A549 (cell line): ENCODE results near the gene H19.

Source experiments
- BHLHE40 ChIP-seq: IDR thresholded peaks from 2 replicates; pipeline ENCODE4 v1.6.1; 2012; ENCODE audit warnings: low read depth, low read length, inconsistent platforms
- CHD2 ChIP-seq: fragments of 150-350 bp; IDR thresholded peaks from 2 replicates; pipeline ENCODE4 v1.6.1; 2014; ENCODE audit warnings: low read length; ENCODE audit not compliant: partially characterized antibody
- CTCF ChIP-seq: fragments of >200 bp; sonication (Bioruptor Twin); formaldehyde crosslinking; IDR thresholded peaks from 3 replicates; pipeline ENCODE4 v1.5.1; 2016
- ELK1 ChIP-seq: fragments of 150-350 bp; IDR thresholded peaks from 2 replicates; pipeline ENCODE4 v1.6.1; 2014; ENCODE audit warnings: low read depth, mild to moderate bottlenecking, low read length
- EP300 ChIP-seq, 2 experiments: fragments of >200 bp; sonication (Bioruptor Twin); formaldehyde crosslinking; IDR thresholded peaks; 2 replicates in 1 of 2; 3 replicates in 1 of 2; pipeline ENCODE4 v1.6.1; 2016 to 2017
- JUN ChIP-seq, 2 experiments: fragments of >200 bp; sonication (Bioruptor Twin); formaldehyde crosslinking; IDR thresholded peaks; 2 replicates in 1 of 2; 3 replicates in 1 of 2; pipeline ENCODE4 v1.6.1; 2016 to 2017
- PBX3 ChIP-seq: IDR thresholded peaks from 2 replicates; pipeline ENCODE4 v1.6.1; 2012
- PHF8 ChIP-seq: fragments of 200-600 bp; sonication (generic); IDR thresholded peaks from 2 replicates; pipeline ENCODE4 v1.6.1; 2016; ENCODE audit warnings: low read depth, mild to moderate bottlenecking, antibody characterized with exemption, moderate library complexity, borderline replicate concordance
- POLR2A ChIP-seq: IDR thresholded peaks from 2 replicates; pipeline ENCODE4 v1.6.1; 2012; ENCODE audit warnings: mild to moderate bottlenecking, low read length

GRCh38 chr11:1968454-1969002, 29.1 kb downstream of the H19 start:
- TF ChIP-seq POLR2A (no peak), JUN (IDR thresholded peaks at IDR 0.05) (no peak), CTCF (no peak), ELK1 (no peak), PHF8 (no peak), BHLHE40 (no peak), EP300 (IDR thresholded peaks at IDR 0.05) (no peak), PBX3 (no peak), CHD2 (no peak)
